Glutamatergic neuron (in vitro differentiated cells): ENCODE data around the gene NDRG3. TPM values are rescaled to one million over a fixed set of nuclear protein-coding genes. Genes with fewer than 3 reads are reported as not detected.

Experiments
- DNase-seq: peaks from one replicate; pipeline ENCODE4 v3.0.0; 2022
- H3K27ac Mint-ChIP-seq: one replicate; pipeline ENCODE4 v1.8.0; 2020; ENCODE audit warnings: mild to moderate bottlenecking, mixed read lengths, inconsistent platforms; ENCODE audit not compliant: unreplicated experiment
- H3K27me3 Mint-ChIP-seq: one replicate; pipeline ENCODE4 v1.8.0; 2020; ENCODE audit warnings: mild to moderate bottlenecking, moderate library complexity, mixed read lengths, inconsistent platforms; ENCODE audit not compliant: unreplicated experiment
- H3K36me3 Mint-ChIP-seq: one replicate; pipeline ENCODE4 v1.8.0; 2020; ENCODE audit warnings: mild to moderate bottlenecking, mixed read lengths, inconsistent platforms; ENCODE audit not compliant: unreplicated experiment
- H3K4me1 Mint-ChIP-seq: one replicate; pipeline ENCODE4 v1.8.0; 2020; ENCODE audit warnings: mild to moderate bottlenecking, low read depth, mixed read lengths, inconsistent platforms; ENCODE audit not compliant: unreplicated experiment
- H3K4me3 Mint-ChIP-seq: one replicate; pipeline ENCODE4 v1.8.0; 2020; ENCODE audit warnings: mild to moderate bottlenecking, mixed read lengths, inconsistent platforms; ENCODE audit not compliant: unreplicated experiment
- H3K9me3 Mint-ChIP-seq: one replicate; pipeline ENCODE4 v1.8.0; 2020; ENCODE audit warnings: mild to moderate bottlenecking, moderate library complexity, mixed read lengths, inconsistent platforms; ENCODE audit not compliant: unreplicated experiment
- CTCF ChIP-seq: fragments of 200-600 bp; sonication (generic); IDR thresholded peaks from one replicate; pipeline ENCODE4 v1.5.0; 2021; ENCODE audit not compliant: partially characterized antibody, unreplicated experiment
- total RNA-seq: library from RNA; stranded (reverse); fragmentation: NEBNext Ultra II Directional; extraction: Animal tissue kit (Norgen Biotek cat#: 25700); gene quantifications from one replicate; pipeline ENCODE4 v1.2.1, GENCODE V29; 2021; ENCODE audit not compliant: unreplicated experiment

Gene NDRG3
- total RNA-seq, 1 donor from 2014 or later, result 31.8 TPM

GRCh38 chr20:36742558-36742957 lies 3.3 kb downstream of the NDRG3 start:
- no peak for TF ChIP-seq CTCF
- no peak for DNase-seq
- peaks cover 7% of the 10 kb centered on the region for H3K9me3 Mint-ChIP-seq
- no peaks in the 10 kb centered on the region for H3K27me3 Mint-ChIP-seq
- H3K27ac Mint-ChIP-seq, result no peak overlapping the region
- peaks cover 4% of the 10 kb centered on the region for H3K4me1 Mint-ChIP-seq
- no peak overlapping the region for H3K4me3 Mint-ChIP-seq
- no peaks in the 10 kb centered on the region for H3K36me3 Mint-ChIP-seq

GRCh38 chr20:36741072-36741471 lies 4.8 kb downstream of the NDRG3 start:
- Mint-ChIP-seq H3K27ac (no peak overlapping the region), H3K4me3 (no peak overlapping the region), H3K27me3 (no peaks in the 10 kb centered on the region), H3K4me1 (peaks cover 10% of the 10 kb centered on the region), H3K9me3 (peaks cover 4% of the 10 kb centered on the region), H3K36me3 (no peaks in the 10 kb centered on the region)
- DNase-seq, result no peak
- no peak for TF ChIP-seq CTCF

GRCh38 chr20:36737183-36737499 lies 8.7 kb downstream of the NDRG3 start:
- no peak overlapping the region for H3K4me3 Mint-ChIP-seq
- H3K27ac Mint-ChIP-seq, result no peak overlapping the region
- H3K4me1 Mint-ChIP-seq, result peaks cover 10% of the 10 kb centered on the region
- no peaks in the 10 kb centered on the region for H3K36me3 Mint-ChIP-seq
- no peak for TF ChIP-seq CTCF
- no peaks in the 10 kb centered on the region for H3K9me3 Mint-ChIP-seq
- H3K27me3 Mint-ChIP-seq, result peaks cover 2% of the 10 kb centered on the region
- no peak for DNase-seq

GRCh38 chr20:36736451-36737182 lies 9.3 kb downstream of the NDRG3 start:
- H3K27me3 Mint-ChIP-seq, result peaks cover 2% of the 10 kb centered on the region
- peaks cover 10% of the 10 kb centered on the region for H3K4me1 Mint-ChIP-seq
- no peaks in the 10 kb centered on the region for H3K36me3 Mint-ChIP-seq
- TF ChIP-seq CTCF, result no peak
- H3K27ac Mint-ChIP-seq, result no peak overlapping the region
- no peaks in the 10 kb centered on the region for H3K9me3 Mint-ChIP-seq
- no peak overlapping the region for H3K4me3 Mint-ChIP-seq
- DNase-seq, result no peak

GRCh38 chr20:36732456-36732855 lies 13.4 kb downstream of the NDRG3 start:
- peaks cover 10% of the 10 kb centered on the region for H3K4me1 Mint-ChIP-seq
- H3K27me3 Mint-ChIP-seq, result peaks cover 2% of the 10 kb centered on the region
- DNase-seq, result no peak
- H3K27ac Mint-ChIP-seq, result no peak overlapping the region
- no peak for TF ChIP-seq CTCF
- H3K36me3 Mint-ChIP-seq, result no peaks in the 10 kb centered on the region
- no peak overlapping the region for H3K4me3 Mint-ChIP-seq
- peaks cover 2% of the 10 kb centered on the region for H3K9me3 Mint-ChIP-seq
